Measurements from ENCODE around the gene DLK1.

Gene DLK1

GRCh38 chr14:100778526-100778882 lies 51.8 kb downstream of the DLK1 start:
- no peak for DNase-seq (ENCODE audit: low spot score)

- no peak for DNase-seq (ENCODE audit: low spot score)
Measured at GRCh38 chr14:100778951-100779690, 52.4 kb downstream of the DLK1 start.

GRCh38 chr14:100779691-100780080 lies 53.0 kb downstream of the DLK1 start:
- no peak for DNase-seq (ENCODE audit: low spot score)

GRCh38 chr14:100780246-100780645 lies 53.6 kb downstream of the DLK1 start:
- DNase-seq (ENCODE audit: low spot score) = no peak

GRCh38 chr14:100780646-100781355 lies 54.1 kb downstream of the DLK1 start:
- no peak for DNase-seq (ENCODE audit: low spot score)

GRCh38 chr14:100781952-100782351 lies 55.3 kb downstream of the DLK1 start:
- no peak for DNase-seq (ENCODE audit: low spot score)

GRCh38 chr14:100782516-100783320 lies 56.0 kb downstream of the DLK1 start:
- DNase-seq (ENCODE audit: low spot score) = no peak

- no peak for DNase-seq (ENCODE audit: low spot score)
Measured at GRCh38 chr14:100783630-100784370, 57.1 kb downstream of the DLK1 start.

GRCh38 chr14:100784523-100785337 lies 58.0 kb downstream of the DLK1 start:
- no peak for DNase-seq (ENCODE audit: low spot score)

GRCh38 chr14:100785338-100785615 lies 58.6 kb downstream of the DLK1 start:
- DNase-seq (ENCODE audit: low spot score) = no peak

- DNase-seq (ENCODE audit: low spot score) = no peak
Measured at GRCh38 chr14:100785626-100786025, 58.9 kb downstream of the DLK1 start.

GRCh38 chr14:100786131-100786530 lies 59.4 kb downstream of the DLK1 start:
- DNase-seq (ENCODE audit: low spot score) = no peak

- no peak for DNase-seq (ENCODE audit: low spot score)
Measured at GRCh38 chr14:100786576-100787219, 60.0 kb downstream of the DLK1 start.

GRCh38 chr14:100787659-100788058 lies 61.0 kb downstream of the DLK1 start:
- DNase-seq (ENCODE audit: low spot score) = no peak
